Right lobe of liver (tissue), 6 donors: ENCODE data around the gene JMY. TPM values are rescaled to one million over a fixed set of nuclear protein-coding genes. Genes with fewer than 3 reads are reported as not detected.
A peak's percentile ranks its signal among the peaks of the same experiment; 100 is the strongest.

Source experiments
- ATAC-seq, 4 donors: fragments of 200-7000 bp; cut with Tn5 transposase; one replicate each; pipeline ENCODE4 v1.9.1; 2020; ENCODE audit warnings: mild to moderate bottlenecking in 4 of 4, moderate library complexity in 4 of 4
- DNase-seq, 3 donors: peaks; one replicate each; pipeline ENCODE4 v3.0.0-alpha.2; 2020
- H3K27ac ChIP-seq, 3 donors: fragments of 200-600 bp; one replicate each; pipeline ENCODE4 v1.8.0; 2022
- H3K27me3 ChIP-seq, 2 donors: fragments of 200-600 bp; one replicate each; pipeline ENCODE4 v1.8.0; 2022
- H3K36me3 ChIP-seq, 4 donors: fragments of 200-600 bp; sonication (generic) in 1 of 4; one replicate each; pipeline versions ENCODE4 v1.5.1 to v1.8.0; 2017 to 2022; ENCODE audit warnings: control low read depth in 1 of 4
- H3K4me1 ChIP-seq, 4 donors: fragments of 200-600 bp; sonication (generic) in 1 of 4; one replicate each; pipeline versions ENCODE4 v1.5.1 to v1.8.0; 2017 to 2022; ENCODE audit warnings: control low read depth in 1 of 4
- H3K4me3 ChIP-seq, 3 donors: fragments of 200-600 bp; one replicate each; pipeline ENCODE4 v1.8.0; 2022
- H3K9me3 ChIP-seq, 4 donors: fragments of 200-600 bp; sonication (generic) in 1 of 4; one replicate each; pipeline versions ENCODE4 v1.5.1 to v1.8.0; 2017 to 2022; ENCODE audit warnings: control low read depth in 1 of 4
- CTCF ChIP-seq, 4 donors: fragments of 200-600 bp in 3 of 4; fragments of 450-650 bp in 1 of 4; IDR thresholded peaks; one replicate each; pipeline versions ENCODE4 v1.5.1 to v1.8.0; 2016 to 2022; ENCODE audit warnings: antibody characterized with exemption in 4 of 4, mild to moderate bottlenecking in 2 of 4
- POLR2A ChIP-seq: fragments of 450-650 bp; IDR thresholded peaks from one replicate; pipeline ENCODE4 v1.6.1; 2017; ENCODE audit warnings: antibody characterized with exemption, mild to moderate bottlenecking
- WGBS: methylation state at CpG from one replicate; pipeline ENCODE4 v1.1.6; 2018; ENCODE audit warnings: low coverage, low lambda C conversion rate; ENCODE audit not compliant: insufficient coverage; ENCODE audit errors: missing lambda C conversion rate; 5-methylcytosine and 5-hydroxymethylcytosine counted together
- intact Hi-C, 2 donors: fragments of 100-400 bp; cut with DNase I; formaldehyde crosslinking; loops; one replicate each; pipeline versions ENCODE4 v1.11.2 to v1.14.1; 2022
- total RNA-seq, 6 experiments: library from RNA; depleted of rRNA in 2 of 6; stranded (reverse); fragments of >200 nt in 2 of 6; fragmentation: NEBNext Ultra II Directional in 3 of 6; extraction: Animal tissue kit (Norgen Biotek cat#: 25700) in 3 of 6; gene quantifications; one replicate each; pipeline versions ENCODE4 v1.1.0 to v1.2.4, GENCODE V29; 2016 to 2023
- donor health status: DM: no; HTN: yes; CAD: no.
- donor health status: DM: no; HTN: no; CAD: no.
- donor health status: DM: no; HTN: no; CAD: no.
- donor health status: DM: no; HTN: yes; CAD: no.
- donor health status: DM: no; HTN: yes; CAD: no.

The JMY gene
- total RNA-seq, 6 experiments from 2014 or later: 3.6 to 8.3 (median 6.8) TPM

DNA sequence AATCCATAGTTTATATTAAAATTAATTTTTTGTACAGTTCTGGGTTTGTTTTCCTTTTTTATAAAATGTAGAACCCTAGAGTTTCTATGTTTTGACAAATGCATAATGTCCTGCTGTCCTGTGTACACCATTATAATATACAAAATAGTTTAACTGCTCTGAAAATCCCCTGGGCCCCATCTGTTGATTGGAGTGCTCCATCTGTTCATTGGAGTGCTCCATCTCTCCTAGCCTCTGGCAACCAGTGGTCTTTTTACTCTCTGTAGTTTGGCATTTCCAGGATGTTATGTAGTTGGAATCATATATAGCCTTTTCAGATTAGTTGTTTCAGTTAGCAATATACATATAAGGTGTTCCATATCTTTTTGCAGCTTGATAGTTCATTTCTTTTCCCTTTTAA lies 31.2 kb downstream of the JMY start:
- Histone ChIP-seq H3K27me3 (no peaks in the 10 kb centered on the region), H3K9me3 (no peaks in the 10 kb centered on the region), H3K4me1 (peaks cover 0 to 9% (median 0%) of the 10 kb centered on the region in 4 donors), H3K36me3 (no peaks in the 10 kb centered on the region), H3K4me3 (no peak overlapping the region), H3K27ac (no peak overlapping the region)
- no peak for DNase-seq
- intact Hi-C loops: no loop called here
- no peak for ATAC-seq
- no peak for TF ChIP-seq POLR2A

DNA sequence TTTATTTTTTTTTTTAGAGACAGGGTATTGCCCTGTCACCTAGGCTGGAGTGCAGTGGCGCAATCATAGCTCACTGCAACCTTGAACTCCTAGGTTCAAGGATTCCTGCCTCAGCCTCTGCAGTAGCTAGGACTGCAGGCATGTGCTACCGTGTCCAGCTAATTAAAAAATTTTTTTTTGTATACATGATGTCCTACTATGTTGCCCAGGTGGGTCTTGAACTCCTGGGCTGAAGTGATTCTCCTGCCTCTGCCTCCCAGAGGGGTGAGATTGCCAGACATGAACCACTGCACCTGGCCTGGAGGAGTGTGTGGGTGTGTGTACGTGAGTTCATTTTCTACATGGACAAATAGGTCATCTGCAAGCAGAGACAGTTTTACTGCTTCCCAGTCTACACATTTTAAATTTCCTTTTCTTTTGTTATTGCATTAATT lies 33.8 kb downstream of the JMY start:
- intact Hi-C loops: no loop called here
- WGBS: 25% methylated on average over 3 of the region's 3 CpGs
- no peak overlapping the region for H3K27ac ChIP-seq
- ATAC-seq: peak; percentile 45 to 72 (median 57)
- no peaks in the 10 kb centered on the region for H3K36me3 ChIP-seq
- peaks cover 0 to 9% (median 0%) of the 10 kb centered on the region in 4 donors for H3K4me1 ChIP-seq
- H3K27me3 ChIP-seq: no peaks in the 10 kb centered on the region
- H3K9me3 ChIP-seq: no peaks in the 10 kb centered on the region
- H3K4me3 ChIP-seq: no peak overlapping the region
- no peak for TF ChIP-seq POLR2A
- TF ChIP-seq CTCF (IDR thresholded peaks at IDR 0.05): no peak
- DNase-seq: no peak

DNA sequence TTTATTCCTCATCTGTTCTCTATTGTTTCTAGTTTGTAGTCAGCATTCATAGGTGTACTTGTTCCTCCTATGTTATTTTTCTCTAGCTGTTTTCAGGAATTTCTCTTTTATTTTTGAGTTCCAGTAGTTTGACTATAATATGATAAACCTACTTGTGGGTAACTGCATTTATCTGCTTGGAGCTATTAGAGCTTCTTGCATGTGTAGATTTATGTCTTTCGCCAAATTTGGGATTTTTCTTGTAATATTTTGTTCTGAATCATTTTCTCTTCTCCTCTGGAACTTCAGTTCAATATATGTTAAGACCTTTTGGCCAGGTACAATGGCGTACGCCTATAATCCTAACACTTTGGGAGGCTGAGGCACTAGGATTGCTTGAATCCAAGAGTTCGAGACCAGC lies 37.4 kb downstream of the JMY start:
- H3K9me3 ChIP-seq: no peaks in the 10 kb centered on the region
- ATAC-seq: no peak
- H3K27ac ChIP-seq: no peak overlapping the region
- no peaks in the 10 kb centered on the region for H3K27me3 ChIP-seq
- intact Hi-C loops: no loop called here
- DNase-seq: no peak
- no peak for TF ChIP-seq CTCF (IDR thresholded peaks at IDR 0.05)
- TF ChIP-seq POLR2A: no peak
- H3K4me3 ChIP-seq: no peak overlapping the region
- H3K4me1 ChIP-seq: peaks cover 0 to 9% (median 0%) of the 10 kb centered on the region in 4 donors
- no peaks in the 10 kb centered on the region for H3K36me3 ChIP-seq
- WGBS: 93% methylated on average over 4 of the region's 4 CpGs

- ATAC-seq (no peak), DNase-seq (no peak)
- H3K4me3 ChIP-seq: no peak overlapping the region
- no peaks in the 10 kb centered on the region for H3K27me3 ChIP-seq
- 85% methylated on average over 3 of the region's 3 CpGs for WGBS
- H3K4me1 ChIP-seq: no peaks in the 10 kb centered on the region
- H3K9me3 ChIP-seq: no peaks in the 10 kb centered on the region
- H3K27ac ChIP-seq: no peak overlapping the region
- TF ChIP-seq CTCF (IDR thresholded peaks at IDR 0.05) (no peak), POLR2A (no peak)
- intact Hi-C loops: no loop called here
- no peaks in the 10 kb centered on the region for H3K36me3 ChIP-seq
These were observed 48.9 kb downstream of the JMY start for GRCh38 chr5:79284846-79285245.

DNA sequence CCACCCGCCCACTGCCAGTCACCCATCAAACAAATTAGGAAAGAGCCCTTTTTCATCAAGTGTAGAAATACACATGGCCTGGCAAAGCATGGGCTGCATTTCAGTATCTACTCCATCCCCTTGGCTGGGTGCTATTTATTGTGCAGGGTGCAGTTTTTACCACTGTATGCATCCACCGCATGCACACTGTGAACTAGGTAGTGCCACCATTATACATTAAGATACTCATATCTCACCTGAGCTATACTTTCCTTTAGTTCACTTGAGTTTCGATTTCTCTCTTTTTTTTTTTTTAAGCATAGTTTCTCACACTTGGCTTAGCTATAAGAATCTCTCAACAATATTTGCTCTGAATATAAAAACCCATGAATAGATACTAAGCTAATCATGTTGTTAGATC lies 49.4 kb downstream of the JMY start:
- no peak for ATAC-seq
- DNase-seq: no peak
- TF ChIP-seq POLR2A: no peak
- no peak for TF ChIP-seq CTCF (IDR thresholded peaks at IDR 0.05)
- H3K4me3 ChIP-seq: no peak overlapping the region
- H3K4me1 ChIP-seq: no peaks in the 10 kb centered on the region
- no peaks in the 10 kb centered on the region for H3K27me3 ChIP-seq
- WGBS: 78% methylated on average over 3 of the region's 3 CpGs
- H3K9me3 ChIP-seq: no peaks in the 10 kb centered on the region
- intact Hi-C loops: no loop called here
- H3K36me3 ChIP-seq: peaks cover 0 to 4% (median 0%) of the 10 kb centered on the region in 4 donors
- H3K27ac ChIP-seq: no peak overlapping the region
